Osteoblast (primary cell): Measurements from ENCODE around the gene SCAMP5. TPM values are rescaled to one million over a fixed set of nuclear protein-coding genes. Genes with fewer than 3 reads are reported as not detected.

ENCODE experiments used
- DNase-seq: peaks from one replicate; pipeline ENCODE4 v3.0.0; 2011; ENCODE audit warnings: low spot score, mixed read lengths; ENCODE audit not compliant: insufficient read length; ENCODE audit errors: missing footprints
- H2AFZ ChIP-seq: 2 replicates; pipeline ENCODE4 v1.6.0; 2011; ENCODE audit warnings: mild to moderate bottlenecking, low read length
- H3K27ac ChIP-seq: 2 replicates; pipeline ENCODE4 v1.5.1; 2011; ENCODE audit warnings: mild to moderate bottlenecking, low read depth, low read length, moderate library complexity
- H3K27me3 ChIP-seq: 2 replicates; pipeline ENCODE4 v1.6.0; 2012; ENCODE audit warnings: mild to moderate bottlenecking, control low read depth, inconsistent platforms, low read length, moderate library complexity; ENCODE audit not compliant: insufficient read depth
- H3K36me3 ChIP-seq: 2 replicates; pipeline ENCODE4 v1.5.1; 2011; ENCODE audit warnings: mild to moderate bottlenecking, low read length, control low read depth, moderate library complexity; ENCODE audit not compliant: insufficient read depth
- H3K4me1 ChIP-seq: 2 replicates; pipeline ENCODE4 v1.5.1; 2011; ENCODE audit warnings: mild to moderate bottlenecking, low read length, control low read depth, moderate library complexity; ENCODE audit not compliant: insufficient read depth
- H3K4me2 ChIP-seq: 2 replicates; pipeline ENCODE4 v1.6.0; 2011; ENCODE audit warnings: mild to moderate bottlenecking, low read length; ENCODE audit not compliant: insufficient read depth
- H3K4me3 ChIP-seq: fragments of 200-600 bp; sonication (generic); 3 replicates; pipeline ENCODE4 v1.5.1; 2012; ENCODE audit warnings: mild to moderate bottlenecking, low read length, inconsistent platforms; ENCODE audit not compliant: insufficient read depth
- H3K79me2 ChIP-seq: 2 replicates; pipeline ENCODE4 v1.6.0; 2012; ENCODE audit warnings: mild to moderate bottlenecking, low read length, control low read depth, inconsistent platforms; ENCODE audit not compliant: insufficient read depth
- H3K9me3 ChIP-seq: 2 replicates; pipeline ENCODE4 v1.5.1; 2011; ENCODE audit warnings: low read depth, low read length, control low read depth
- H4K20me1 ChIP-seq: 2 replicates; pipeline ENCODE4 v1.6.0; 2012; ENCODE audit warnings: mild to moderate bottlenecking, low read length, control low read depth; ENCODE audit not compliant: insufficient read depth
- total RNA-seq: library from RNA; depleted of rRNA; stranded (reverse); fragments of >200 nt; gene quantifications from 2 replicates; pipeline ENCODE4 v1.2.3, GENCODE V29; 2012
- TF ChIP-seq, protein P1 (sequence below): IDR thresholded peaks from 2 replicates; pipeline ENCODE4 v1.5.1; 2011; ENCODE audit warnings: mild to moderate bottlenecking, low read depth, low read length, moderate library complexity; ENCODE audit errors: extremely low read depth

Gene SCAMP5
- total RNA-seq, 1 donor: 1.8 TPM

GRCh38 chr15:75031848-75032247 is 36.5 kb downstream of the SCAMP5 start:
- Histone ChIP-seq H3K79me2 (peaks cover 10% of the 10 kb centered on the region), H4K20me1 (no peaks in the 10 kb centered on the region), H3K9me3 (no peaks in the 10 kb centered on the region), H3K27ac (no peak overlapping the region), H3K36me3 (no peaks in the 10 kb centered on the region), H3K4me3 (no peak overlapping the region), H3K4me1 (peaks cover 14% of the 10 kb centered on the region), H3K4me2 (no peak overlapping the region), H2AFZ (no peak overlapping the region), H3K27me3 (no peaks in the 10 kb centered on the region)
- TF ChIP-seq, protein P1, sequence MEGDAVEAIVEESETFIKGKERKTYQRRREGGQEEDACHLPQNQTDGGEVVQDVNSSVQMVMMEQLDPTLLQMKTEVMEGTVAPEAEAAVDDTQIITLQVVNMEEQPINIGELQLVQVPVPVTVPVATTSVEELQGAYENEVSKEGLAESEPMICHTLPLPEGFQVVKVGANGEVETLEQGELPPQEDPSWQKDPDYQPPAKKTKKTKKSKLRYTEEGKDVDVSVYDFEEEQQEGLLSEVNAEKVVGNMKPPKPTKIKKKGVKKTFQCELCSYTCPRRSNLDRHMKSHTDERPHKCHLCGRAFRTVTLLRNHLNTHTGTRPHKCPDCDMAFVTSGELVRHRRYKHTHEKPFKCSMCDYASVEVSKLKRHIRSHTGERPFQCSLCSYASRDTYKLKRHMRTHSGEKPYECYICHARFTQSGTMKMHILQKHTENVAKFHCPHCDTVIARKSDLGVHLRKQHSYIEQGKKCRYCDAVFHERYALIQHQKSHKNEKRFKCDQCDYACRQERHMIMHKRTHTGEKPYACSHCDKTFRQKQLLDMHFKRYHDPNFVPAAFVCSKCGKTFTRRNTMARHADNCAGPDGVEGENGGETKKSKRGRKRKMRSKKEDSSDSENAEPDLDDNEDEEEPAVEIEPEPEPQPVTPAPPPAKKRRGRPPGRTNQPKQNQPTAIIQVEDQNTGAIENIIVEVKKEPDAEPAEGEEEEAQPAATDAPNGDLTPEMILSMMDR: no peak
- DNase-seq: no peak

DNA sequence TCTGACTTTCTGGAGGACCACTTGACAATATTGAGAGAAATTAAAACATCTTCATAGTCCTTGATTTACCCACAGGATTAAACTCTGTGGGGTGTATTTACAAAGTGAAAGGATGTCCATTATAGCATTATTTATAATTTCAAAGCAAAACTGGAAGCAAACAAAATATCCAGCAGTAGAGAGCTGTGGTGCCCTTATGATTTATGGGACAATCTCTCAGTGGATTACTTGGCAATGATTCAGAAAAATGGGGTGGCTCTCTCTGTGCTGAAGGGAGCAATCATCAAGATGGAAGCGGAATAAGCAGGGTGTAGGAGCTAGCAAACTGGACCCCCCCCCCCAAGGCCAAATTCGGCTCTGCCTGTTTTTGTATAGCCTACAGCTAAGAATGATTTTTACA is 37.0 kb downstream of the SCAMP5 start:
- H3K9me3 ChIP-seq: no peaks in the 10 kb centered on the region
- H2AFZ ChIP-seq: no peak overlapping the region
- TF ChIP-seq, protein P1: no peak
- no peak overlapping the region for H3K4me3 ChIP-seq
- no peak overlapping the region for H3K27ac ChIP-seq
- no peak for DNase-seq
- H3K4me2 ChIP-seq: no peak overlapping the region
- peaks cover 10% of the 10 kb centered on the region for H3K79me2 ChIP-seq
- no peaks in the 10 kb centered on the region for H4K20me1 ChIP-seq
- H3K36me3 ChIP-seq: no peaks in the 10 kb centered on the region
- no peaks in the 10 kb centered on the region for H3K27me3 ChIP-seq
- peaks cover 14% of the 10 kb centered on the region for H3K4me1 ChIP-seq

DNA sequence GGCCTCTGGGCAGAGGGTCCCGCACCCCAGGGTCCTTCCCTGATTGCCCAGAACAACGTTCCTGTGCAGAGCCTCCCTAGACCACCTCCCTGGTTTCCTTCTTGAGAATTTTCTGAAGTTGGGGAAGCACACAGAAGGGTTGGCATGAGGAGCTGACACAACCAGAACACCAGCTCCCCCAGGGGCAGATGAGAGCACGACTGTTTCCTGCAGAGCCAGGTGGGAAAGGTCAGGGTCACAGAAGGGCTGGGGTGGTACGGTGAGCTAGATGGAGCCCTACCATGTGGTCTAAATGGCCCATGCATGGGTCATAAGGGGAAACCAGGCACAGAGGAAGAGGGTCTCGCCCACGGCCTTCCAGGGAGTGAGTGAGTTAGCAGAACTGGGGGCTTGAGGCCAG is 38.4 kb downstream of the SCAMP5 start:
- Histone ChIP-seq H3K4me3 (no peak overlapping the region), H2AFZ (no peak overlapping the region), H3K79me2 (peaks cover 10% of the 10 kb centered on the region), H3K4me2 (no peak overlapping the region), H3K9me3 (no peaks in the 10 kb centered on the region), H4K20me1 (no peaks in the 10 kb centered on the region), H3K27ac (no peak overlapping the region), H3K36me3 (no peaks in the 10 kb centered on the region), H3K4me1 (peaks cover 19% of the 10 kb centered on the region), H3K27me3 (no peaks in the 10 kb centered on the region)
- no peak for DNase-seq
- TF ChIP-seq, protein P1: no peak

DNA sequence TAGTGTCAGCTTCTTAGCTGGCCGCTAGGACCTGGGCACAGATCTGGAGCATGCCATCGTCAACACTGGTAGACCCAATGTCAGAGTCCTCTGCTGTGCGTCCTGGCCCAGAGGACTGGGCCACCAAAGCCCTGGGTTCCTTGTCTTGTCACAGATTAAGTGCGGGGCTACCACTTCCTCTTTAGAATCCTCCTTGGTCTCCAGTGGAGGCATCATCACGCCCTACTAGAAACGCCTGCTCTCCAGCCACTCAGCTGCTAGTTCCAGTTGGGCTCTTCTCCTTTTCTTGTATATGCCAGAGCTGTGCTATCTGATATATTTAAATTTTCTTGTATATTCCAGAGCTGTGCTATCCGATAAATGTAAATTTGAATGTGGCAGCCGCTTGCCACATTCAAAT is 39.3 kb downstream of the SCAMP5 start:
- peaks cover 13% of the 10 kb centered on the region for H3K79me2 ChIP-seq
- no peak overlapping the region for H3K4me2 ChIP-seq
- H3K27me3 ChIP-seq: no peaks in the 10 kb centered on the region
- H2AFZ ChIP-seq: no peak overlapping the region
- no peak overlapping the region for H3K27ac ChIP-seq
- TF ChIP-seq, protein P1: no peak
- peaks cover 13% of the 10 kb centered on the region for H3K4me1 ChIP-seq
- H3K9me3 ChIP-seq: no peaks in the 10 kb centered on the region
- no peaks in the 10 kb centered on the region for H3K36me3 ChIP-seq
- peaks cover 2% of the 10 kb centered on the region for H4K20me1 ChIP-seq
- DNase-seq: no peak
- no peak overlapping the region for H3K4me3 ChIP-seq
